Measurements from ENCODE around the gene PARD3. TPM values are rescaled to one million over a fixed set of nuclear protein-coding genes. Genes with fewer than 3 reads are reported as not detected.

PARD3 gene
- total and polyA plus RNA-seq, 7 donors, result 20.2 to 84.4 (median 53.4) TPM

GRCh38 chr10:34473174-34474008 lies 341.7 kb downstream of the PARD3 start:
- DNase-seq (no peak), ATAC-seq (peak in 1 of 4 donors; percentile 4)
- TF ChIP-seq CTCF (IDR thresholded peaks at IDR 0.05), result no peak

GRCh38 chr10:34470307-34470706 lies 344.8 kb downstream of the PARD3 start:
- ATAC-seq (no peak), DNase-seq (no peak)
- intact Hi-C loops (cut with DNase I), result no loop called here
- H3K4me1 ChIP-seq, result no peaks in the 10 kb centered on the region
- 95 to 99% (median 99%) methylated on average over 5 of the region's 5 CpGs for WGBS, 3 donors
- no peaks in the 10 kb centered on the region for H3K9me3 ChIP-seq
- H3K36me3 ChIP-seq (ENCODE audit: insufficient read depth in 1 of 2, low read depth in 1 of 2), result peaks cover 0 to 5% of the 10 kb centered on the region in 2 donors
- H3K27ac ChIP-seq, result no peak overlapping the region
- TF ChIP-seq CTCF (IDR thresholded peaks at IDR 0.05), result no peak
- no peaks in the 10 kb centered on the region for H3K27me3 ChIP-seq (ENCODE audit: insufficient read depth in 3 of 3, low read length in 2 of 3)
- no peak overlapping the region for H3K4me3 ChIP-seq

More at GRCh38 chr10:34473174-34474008, 341.7 kb downstream of the PARD3 start:
- H3K9me3 ChIP-seq, result no peaks in the 10 kb centered on the region
- intact Hi-C loops (cut with DNase I), result no loop called here
- 90 to 92% (median 91%) methylated on average over 7 of the region's 7 CpGs for WGBS, 3 donors
- H3K4me1 ChIP-seq, result no peaks in the 10 kb centered on the region
- no peak overlapping the region for H3K27ac ChIP-seq
- no peaks in the 10 kb centered on the region for H3K27me3 ChIP-seq (ENCODE audit: insufficient read depth in 3 of 3, low read length in 2 of 3)
- no peak overlapping the region for H3K4me3 ChIP-seq
- peaks cover 0 to 5% of the 10 kb centered on the region in 2 donors for H3K36me3 ChIP-seq (ENCODE audit: insufficient read depth in 1 of 2, low read depth in 1 of 2)

- no peaks in the 10 kb centered on the region for H3K9me3 ChIP-seq
- no peaks in the 10 kb centered on the region for H3K4me1 ChIP-seq
- ATAC-seq (no peak), DNase-seq (no peak)
- peaks cover 0 to 5% of the 10 kb centered on the region in 2 donors for H3K36me3 ChIP-seq (ENCODE audit: insufficient read depth in 1 of 2, low read depth in 1 of 2)
- H3K27me3 ChIP-seq (ENCODE audit: insufficient read depth in 3 of 3, low read length in 2 of 3), result no peaks in the 10 kb centered on the region
- no peak overlapping the region for H3K27ac ChIP-seq
- intact Hi-C loops (cut with DNase I), result no loop called here
- H3K4me3 ChIP-seq, result no peak overlapping the region
- WGBS, 3 donors, result 66 to 85% (median 73%) methylated on average over 2 of the region's 2 CpGs
- TF ChIP-seq CTCF (IDR thresholded peaks at IDR 0.05), result no peak
Observed at GRCh38 chr10:34469446-34469845, 345.6 kb downstream of the PARD3 start.

- DNase-seq, result no peak
- H3K9me3 ChIP-seq, result no peaks in the 10 kb centered on the region
- ATAC-seq, result no peak
- H3K27ac ChIP-seq, result no peak overlapping the region
- peaks cover 0 to 5% of the 10 kb centered on the region in 2 donors for H3K36me3 ChIP-seq (ENCODE audit: insufficient read depth in 1 of 2, low read depth in 1 of 2)
- no peak overlapping the region for H3K4me3 ChIP-seq
- no peak for TF ChIP-seq CTCF (IDR thresholded peaks at IDR 0.05)
- no peaks in the 10 kb centered on the region for H3K27me3 ChIP-seq (ENCODE audit: insufficient read depth in 3 of 3, low read length in 2 of 3)
- 84 to 97% (median 91%) methylated on average over 2 of the region's 2 CpGs for WGBS, 3 donors
- intact Hi-C loops (cut with DNase I), result no loop called here
- H3K4me1 ChIP-seq, result no peaks in the 10 kb centered on the region
Observed at GRCh38 chr10:34467902-34468301, 347.2 kb downstream of the PARD3 start.
